Thyroid gland (tissue), 4 donors: Measurements from ENCODE around the gene CACNA1G. TPM values are rescaled to one million over a fixed set of nuclear protein-coding genes. Genes with fewer than 3 reads are reported as not detected.

ENCODE experiments used
- DNase-seq, 2 donors: peaks; one replicate each; pipeline ENCODE4 v3.0.0-alpha.2; 2019
- H3K27ac ChIP-seq, 3 donors: fragments of 200-600 bp; sonication (generic); 1 replicate in 2 of 3; 2 replicates in 1 of 3; pipeline ENCODE4 v1.5.1; 2016 to 2019; ENCODE audit warnings: mild to moderate bottlenecking in 1 of 3, moderate library complexity in 1 of 3
- H3K27me3 ChIP-seq: fragments of 200-600 bp; sonication (generic); one replicate; pipeline ENCODE4 v1.5.1; 2019
- H3K36me3 ChIP-seq, 2 donors: fragments of 200-600 bp; sonication (generic); one replicate each; pipeline ENCODE4 v1.5.1; 2016 to 2019
- H3K4me1 ChIP-seq, 2 donors: fragments of 200-600 bp; sonication (generic); one replicate each; pipeline ENCODE4 v1.5.1; 2017 to 2019
- H3K4me3 ChIP-seq, 3 donors: fragments of 200-600 bp; sonication (generic); replicated peaks in 1 of 3; 1 replicate in 2 of 3; 2 replicates in 1 of 3; pipeline ENCODE4 v1.5.1; 2016; ENCODE audit warnings: mild to moderate bottlenecking in 1 of 3
- H3K9me3 ChIP-seq: fragments of 200-600 bp; sonication (generic); one replicate; pipeline ENCODE4 v1.5.1; 2017
- POLR2A ChIP-seq, 2 donors: fragments of 450-650 bp; IDR thresholded peaks; one replicate each; pipeline ENCODE4 v1.6.1; 2017; ENCODE audit warnings: antibody characterized with exemption in 2 of 2, mild to moderate bottlenecking in 2 of 2, moderate library complexity in 1 of 2
- WGBS, 2 donors: methylation state at CpG; one replicate each; pipeline ENCODE4 v1.1.5; 2017; 5-methylcytosine and 5-hydroxymethylcytosine counted together
- intact Hi-C: fragments of 100-400 bp; cut with DNase I; formaldehyde crosslinking; loops from one replicate; pipeline ENCODE4 v1.15.1; 2023
- total RNA-seq, 4 donors: library from RNA; depleted of rRNA; stranded (reverse); fragments of >200 nt; gene quantifications; one replicate each; pipeline ENCODE4 v1.2.3, GENCODE V29; 2016
- TF ChIP-seq, protein P1 (sequence below), 6 experiments: fragments of 200-600 bp in 3 of 6; fragments of 450-650 bp in 3 of 6; sonication (generic) in 3 of 6; IDR thresholded peaks; one replicate each; pipeline ENCODE4 v1.5.1; 2016 to 2019; ENCODE audit warnings: antibody characterized with exemption in 6 of 6, mild to moderate bottlenecking in 2 of 6, inconsistent platforms in 1 of 6, moderate library complexity in 1 of 6

CACNA1G gene
- total RNA-seq, 4 donors from 2014 or later = 0.13 to 3.3 (median 0.52) TPM

DNA sequence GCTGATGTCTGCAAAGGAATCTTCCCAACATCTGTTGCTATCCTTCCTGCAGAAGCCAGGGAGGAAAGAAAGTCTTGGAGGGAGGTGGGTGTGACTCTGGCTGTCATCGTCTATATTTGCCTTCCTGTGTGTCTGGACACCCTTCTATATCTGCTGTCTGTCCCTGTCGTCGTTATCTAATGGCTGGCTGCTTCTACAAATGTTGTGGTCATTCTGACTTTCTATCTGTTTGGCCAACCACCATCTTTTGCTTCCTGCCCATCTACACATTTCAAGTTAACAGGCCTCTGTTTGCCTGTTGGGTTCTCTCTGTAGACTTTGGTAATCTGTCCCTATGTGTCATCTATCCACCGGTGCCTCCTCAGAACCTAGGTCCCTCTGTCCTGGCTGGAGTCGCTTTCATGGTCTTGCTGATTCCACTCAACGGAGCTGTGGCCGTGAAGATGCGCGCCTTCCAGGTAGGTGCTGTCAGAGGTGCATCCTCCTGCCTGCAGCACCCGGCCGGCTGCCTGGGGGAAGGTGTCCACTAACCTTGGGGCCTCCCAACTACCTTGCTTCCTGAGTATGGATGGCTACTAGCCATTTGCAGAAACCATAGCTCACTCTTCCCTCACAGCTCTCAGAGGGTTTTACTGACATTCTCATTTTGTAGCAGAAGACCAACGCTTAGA lies 104.4 kb downstream of the CACNA1G start:
- intact Hi-C loops = no loop called here
- peaks cover 26 to 29% of the 10 kb centered on the region in 2 donors for H3K4me1 ChIP-seq
- H3K36me3 ChIP-seq = no peaks in the 10 kb centered on the region
- DNase-seq = no peak
- no peak overlapping the region for H3K27ac ChIP-seq
- WGBS, 2 donors = 88 to 92% methylated on average over 12 of the region's 12 CpGs
- TF ChIP-seq POLR2A (IDR thresholded peaks at IDR 0.05) = no peak
- TF ChIP-seq, protein P1, sequence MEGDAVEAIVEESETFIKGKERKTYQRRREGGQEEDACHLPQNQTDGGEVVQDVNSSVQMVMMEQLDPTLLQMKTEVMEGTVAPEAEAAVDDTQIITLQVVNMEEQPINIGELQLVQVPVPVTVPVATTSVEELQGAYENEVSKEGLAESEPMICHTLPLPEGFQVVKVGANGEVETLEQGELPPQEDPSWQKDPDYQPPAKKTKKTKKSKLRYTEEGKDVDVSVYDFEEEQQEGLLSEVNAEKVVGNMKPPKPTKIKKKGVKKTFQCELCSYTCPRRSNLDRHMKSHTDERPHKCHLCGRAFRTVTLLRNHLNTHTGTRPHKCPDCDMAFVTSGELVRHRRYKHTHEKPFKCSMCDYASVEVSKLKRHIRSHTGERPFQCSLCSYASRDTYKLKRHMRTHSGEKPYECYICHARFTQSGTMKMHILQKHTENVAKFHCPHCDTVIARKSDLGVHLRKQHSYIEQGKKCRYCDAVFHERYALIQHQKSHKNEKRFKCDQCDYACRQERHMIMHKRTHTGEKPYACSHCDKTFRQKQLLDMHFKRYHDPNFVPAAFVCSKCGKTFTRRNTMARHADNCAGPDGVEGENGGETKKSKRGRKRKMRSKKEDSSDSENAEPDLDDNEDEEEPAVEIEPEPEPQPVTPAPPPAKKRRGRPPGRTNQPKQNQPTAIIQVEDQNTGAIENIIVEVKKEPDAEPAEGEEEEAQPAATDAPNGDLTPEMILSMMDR (IDR thresholded peaks at IDR 0.05) = no peak
- H3K4me3 ChIP-seq = no peak overlapping the region
- no peaks in the 10 kb centered on the region for H3K9me3 ChIP-seq
- H3K27me3 ChIP-seq = no peaks in the 10 kb centered on the region

DNA sequence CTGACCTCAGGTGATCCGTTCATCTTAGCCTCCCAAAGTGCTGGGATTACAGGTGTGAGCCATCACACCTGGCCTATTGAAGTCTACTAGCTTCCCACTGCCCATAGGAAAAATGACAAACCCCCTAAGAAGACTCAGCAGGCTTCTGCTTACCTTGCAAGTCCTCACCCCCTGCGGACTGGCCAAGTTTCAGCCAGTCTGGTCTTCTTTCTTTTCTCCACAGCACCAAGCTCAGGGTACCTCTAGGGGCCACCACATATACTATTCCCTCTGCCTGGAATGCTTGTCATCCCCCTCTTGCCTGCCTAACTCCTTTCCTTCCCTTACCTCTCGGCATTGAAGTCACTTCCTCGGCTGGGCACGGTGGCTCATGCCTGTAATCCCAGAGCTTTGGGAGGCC lies 105.3 kb downstream of the CACNA1G start:
- no peaks in the 10 kb centered on the region for H3K36me3 ChIP-seq
- no peaks in the 10 kb centered on the region for H3K9me3 ChIP-seq
- intact Hi-C loops = no loop called here
- no peak overlapping the region for H3K4me3 ChIP-seq
- DNase-seq = no peak
- no peak overlapping the region for H3K27ac ChIP-seq
- no peaks in the 10 kb centered on the region for H3K27me3 ChIP-seq
- peaks cover 17 to 20% of the 10 kb centered on the region in 2 donors for H3K4me1 ChIP-seq
- TF ChIP-seq, protein P1 (IDR thresholded peaks at IDR 0.05) = no peak
- no peak for TF ChIP-seq POLR2A (IDR thresholded peaks at IDR 0.05)
- 89 to 94% methylated on average over 5 of the region's 5 CpGs for WGBS, 2 donors

DNA sequence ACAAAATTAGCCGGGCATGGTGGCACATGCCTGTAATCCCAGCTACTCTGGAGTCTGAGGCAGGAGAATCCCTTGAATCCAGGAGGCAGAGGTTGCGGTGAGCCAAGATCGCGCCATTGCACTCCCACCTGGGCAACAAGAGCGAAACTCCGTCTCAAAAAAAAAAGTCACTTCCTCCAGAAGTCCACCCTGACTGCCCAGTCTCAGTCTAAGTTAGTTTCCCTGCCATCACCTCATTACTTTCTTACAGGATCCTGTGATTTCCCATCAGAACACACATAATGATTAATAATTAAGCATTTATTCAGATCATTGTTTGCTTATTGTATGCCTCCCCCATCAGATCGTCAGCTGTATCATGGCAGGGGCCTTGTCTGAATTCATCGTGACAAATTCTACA lies 105.8 kb downstream of the CACNA1G start:
- Histone ChIP-seq H3K4me3 (no peak overlapping the region), H3K36me3 (no peaks in the 10 kb centered on the region), H3K4me1 (peaks cover 12 to 15% of the 10 kb centered on the region in 2 donors), H3K27me3 (no peaks in the 10 kb centered on the region), H3K27ac (no peak overlapping the region), H3K9me3 (no peaks in the 10 kb centered on the region)
- WGBS, 2 donors = 95 to 96% methylated on average over 7 to 8 of the region's 8 CpGs
- no peak for DNase-seq
- intact Hi-C loops = no loop called here
- TF ChIP-seq POLR2A (IDR thresholded peaks at IDR 0.05) = no peak
- TF ChIP-seq, protein P1 (IDR thresholded peaks at IDR 0.05) = no peak

DNA sequence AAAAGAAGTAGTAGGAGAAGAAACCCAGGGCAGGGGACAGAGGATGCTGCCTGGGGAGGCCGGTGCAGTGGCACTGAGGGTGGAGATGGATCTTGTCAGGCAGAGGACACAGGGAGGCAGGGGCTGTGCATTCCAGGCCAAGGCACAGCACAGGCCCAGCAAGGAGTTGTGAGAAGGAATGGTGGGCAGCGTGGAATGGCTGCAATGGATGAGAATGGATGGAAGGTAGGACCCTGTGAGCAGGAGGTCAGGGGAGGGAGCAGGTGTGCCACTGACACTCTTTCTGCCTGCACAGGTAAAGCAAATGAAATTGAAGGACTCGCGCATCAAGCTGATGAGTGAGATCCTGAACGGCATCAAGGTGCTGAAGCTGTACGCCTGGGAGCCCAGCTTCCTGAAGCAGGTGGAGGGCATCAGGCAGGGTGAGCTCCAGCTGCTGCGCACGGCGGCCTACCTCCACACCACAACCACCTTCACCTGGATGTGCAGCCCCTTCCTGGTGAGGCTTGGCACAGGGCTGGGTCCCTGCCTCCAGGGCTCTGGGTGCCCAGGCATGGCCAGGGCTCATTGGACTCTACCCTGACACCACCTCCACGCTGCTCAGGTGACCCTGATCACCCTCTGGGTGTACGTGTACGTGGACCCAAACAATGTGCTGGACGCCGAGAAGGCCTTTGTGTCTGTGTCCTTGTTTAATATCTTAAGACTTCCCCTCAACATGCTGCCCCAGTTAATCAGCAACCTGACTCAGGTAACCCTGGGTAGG lies 106.9 kb downstream of the CACNA1G start:
- no peak overlapping the region for H3K27ac ChIP-seq
- no peak overlapping the region for H3K4me3 ChIP-seq
- peaks cover 3 to 5% of the 10 kb centered on the region in 2 donors for H3K4me1 ChIP-seq
- no peaks in the 10 kb centered on the region for H3K9me3 ChIP-seq
- H3K36me3 ChIP-seq = no peaks in the 10 kb centered on the region
- TF ChIP-seq POLR2A (IDR thresholded peaks at IDR 0.05) = no peak
- TF ChIP-seq, protein P1 (IDR thresholded peaks at IDR 0.05) = no peak
- 91 to 92% methylated on average over 11 to 14 of the region's 14 CpGs for WGBS, 2 donors
- DNase-seq = no peak
- H3K27me3 ChIP-seq = no peaks in the 10 kb centered on the region
- intact Hi-C loops = no loop called here
